ENCODE measurements around the gene CCER1.

CCER1 gene

DNA sequence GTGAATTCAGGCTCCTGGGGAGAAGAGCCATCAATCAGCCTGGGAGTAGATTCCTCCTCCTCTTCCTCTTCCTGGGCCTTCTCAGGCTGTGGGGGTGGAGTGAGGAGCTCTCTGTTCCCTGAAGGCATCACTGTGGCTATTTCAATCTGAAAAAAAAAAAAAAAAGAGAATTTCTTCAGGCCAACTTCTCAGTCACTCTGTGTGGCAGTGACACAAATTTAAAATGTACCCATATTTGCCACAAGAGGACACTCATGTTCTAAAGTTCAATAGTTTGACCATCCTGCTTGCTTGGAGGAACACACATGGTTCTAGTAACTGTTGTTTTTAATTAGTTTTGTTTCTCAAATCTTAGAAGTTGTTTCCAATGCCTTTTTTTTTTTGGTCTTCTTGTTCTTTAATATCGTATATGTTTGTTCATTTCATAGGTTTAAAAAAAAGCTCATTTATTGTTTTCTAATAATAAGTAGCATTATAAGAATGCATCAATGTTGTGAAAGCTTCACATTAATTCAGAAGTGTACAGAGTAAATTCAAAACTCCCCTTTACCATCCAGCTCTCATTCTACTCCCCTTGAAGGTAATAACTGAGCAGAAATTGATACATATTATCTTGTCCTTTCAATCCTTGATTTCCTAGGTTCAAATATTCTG is 23.3 kb upstream of the CCER1 start:
- Mint-ChIP-seq H3K9me3 (no peaks in the 10 kb centered on the region), H3K36me3 (ENCODE audit: low read depth) (no peaks in the 10 kb centered on the region), H3K27ac (no peak overlapping the region), H3K4me3 (no peak overlapping the region), H3K27me3 (peaks cover 9% of the 10 kb centered on the region), H3K4me1 (ENCODE audit: low read depth) (no peaks in the 10 kb centered on the region)

DNA sequence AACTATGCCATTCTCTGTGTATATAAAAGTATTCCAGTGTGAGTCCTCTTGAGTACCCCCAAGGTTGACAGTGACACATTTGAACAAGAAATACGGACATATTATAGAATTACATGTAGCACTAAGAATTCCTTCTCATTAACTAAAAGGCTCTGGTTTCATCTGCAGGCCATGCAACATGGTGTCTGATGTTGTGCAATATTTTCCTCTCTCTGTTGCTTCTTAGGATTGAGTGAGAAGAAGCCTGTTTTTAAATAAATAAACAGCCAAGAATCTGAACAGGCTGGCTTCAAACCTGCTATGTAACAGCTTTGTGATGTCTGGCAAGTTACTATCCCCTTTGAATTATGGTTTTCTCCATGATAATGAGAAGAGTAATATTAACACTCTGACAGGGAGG is 22.2 kb upstream of the CCER1 start:
- no peak overlapping the region for H3K4me3 Mint-ChIP-seq
- H3K9me3 Mint-ChIP-seq: no peaks in the 10 kb centered on the region
- H3K36me3 Mint-ChIP-seq (ENCODE audit: low read depth): no peaks in the 10 kb centered on the region
- no peak overlapping the region for H3K27ac Mint-ChIP-seq
- H3K27me3 Mint-ChIP-seq: peaks cover 9% of the 10 kb centered on the region
- no peaks in the 10 kb centered on the region for H3K4me1 Mint-ChIP-seq (ENCODE audit: low read depth)

GRCh38 chr12:90974286-90974685 is 19.3 kb upstream of the CCER1 start:
- no peak overlapping the region for H3K27ac Mint-ChIP-seq
- H3K4me1 Mint-ChIP-seq (ENCODE audit: low read depth): no peaks in the 10 kb centered on the region
- H3K9me3 Mint-ChIP-seq: no peaks in the 10 kb centered on the region
- H3K4me3 Mint-ChIP-seq: no peak overlapping the region
- peaks cover 16% of the 10 kb centered on the region for H3K27me3 Mint-ChIP-seq
- H3K36me3 Mint-ChIP-seq (ENCODE audit: low read depth): no peaks in the 10 kb centered on the region

DNA sequence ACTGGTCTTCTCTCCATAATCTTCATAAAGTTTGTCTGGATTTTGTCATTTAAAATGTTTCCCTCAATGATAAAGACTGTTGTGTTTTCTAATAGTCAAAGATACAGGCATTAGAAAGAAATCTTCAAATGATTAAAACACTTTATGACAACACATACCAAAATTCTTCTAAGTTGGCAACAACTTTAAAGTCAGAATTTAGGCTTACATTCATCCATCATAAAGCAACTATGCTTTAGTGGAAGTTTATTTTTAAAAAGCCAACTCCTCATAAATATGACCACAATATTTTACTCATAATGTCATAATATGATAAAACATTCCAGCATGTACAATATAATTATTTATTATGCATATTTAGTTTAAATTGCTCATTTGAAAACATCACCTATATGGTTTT is 17.2 kb upstream of the CCER1 start:
- no peaks in the 10 kb centered on the region for H3K36me3 Mint-ChIP-seq (ENCODE audit: low read depth)
- H3K4me1 Mint-ChIP-seq (ENCODE audit: low read depth): no peaks in the 10 kb centered on the region
- no peak overlapping the region for H3K4me3 Mint-ChIP-seq
- H3K9me3 Mint-ChIP-seq: no peaks in the 10 kb centered on the region
- H3K27ac Mint-ChIP-seq: no peak overlapping the region
- peaks cover 20% of the 10 kb centered on the region for H3K27me3 Mint-ChIP-seq

GRCh38 chr12:90970911-90971310 is 15.9 kb upstream of the CCER1 start:
- Mint-ChIP-seq H3K36me3 (ENCODE audit: low read depth) (no peaks in the 10 kb centered on the region), H3K27ac (no peak overlapping the region), H3K4me1 (ENCODE audit: low read depth) (no peaks in the 10 kb centered on the region)

DNA sequence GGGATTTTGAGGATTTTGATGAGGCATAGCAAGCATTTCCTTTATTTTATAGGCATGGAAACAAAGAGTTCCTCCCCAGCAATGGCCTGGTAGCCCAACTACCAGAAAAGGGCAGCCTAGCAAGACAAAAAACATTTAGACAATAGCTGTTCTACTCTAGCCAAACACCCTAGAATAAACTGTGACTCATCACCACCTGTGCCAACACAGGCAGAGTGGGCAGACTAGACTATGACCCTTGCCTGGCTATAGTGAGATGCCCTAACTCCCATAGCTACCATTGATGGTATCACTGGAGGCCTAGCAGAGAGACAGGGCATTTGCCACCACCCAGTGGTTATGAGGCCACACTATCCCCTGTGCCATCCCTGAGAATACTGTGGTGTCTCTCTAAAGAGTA is 15.5 kb upstream of the CCER1 start:
- Mint-ChIP-seq H3K4me1 (ENCODE audit: low read depth) (no peaks in the 10 kb centered on the region), H3K4me3 (no peak overlapping the region), H3K9me3 (no peaks in the 10 kb centered on the region), H3K27me3 (peaks cover 20% of the 10 kb centered on the region), H3K27ac (no peak overlapping the region), H3K36me3 (ENCODE audit: low read depth) (no peaks in the 10 kb centered on the region)

More at GRCh38 chr12:90970911-90971310, 15.9 kb upstream of the CCER1 start:
- no peaks in the 10 kb centered on the region for H3K9me3 Mint-ChIP-seq
- peaks cover 20% of the 10 kb centered on the region for H3K27me3 Mint-ChIP-seq
- no peak overlapping the region for H3K4me3 Mint-ChIP-seq

DNA sequence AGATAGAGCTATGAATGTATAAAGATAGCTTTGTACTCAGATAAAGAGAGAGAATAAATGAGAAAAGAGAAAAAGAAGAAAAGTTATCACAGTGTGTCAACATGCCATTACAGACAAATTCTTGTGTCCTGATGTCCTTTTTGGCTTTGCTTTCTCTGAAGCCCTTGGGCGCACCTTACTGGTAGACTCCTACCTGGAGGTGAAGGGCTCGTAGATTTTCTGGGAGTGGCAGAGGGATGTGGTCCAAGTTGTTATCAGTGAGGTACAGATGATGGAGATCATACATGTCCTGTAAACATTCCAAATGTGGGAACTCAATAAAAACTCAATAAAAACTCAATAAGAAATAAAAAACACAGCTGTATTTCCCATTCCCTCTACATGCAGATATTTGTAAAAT is 14.9 kb upstream of the CCER1 start:
- peaks cover 20% of the 10 kb centered on the region for H3K27me3 Mint-ChIP-seq
- no peak overlapping the region for H3K4me3 Mint-ChIP-seq
- no peaks in the 10 kb centered on the region for H3K4me1 Mint-ChIP-seq (ENCODE audit: low read depth)
- no peaks in the 10 kb centered on the region for H3K36me3 Mint-ChIP-seq (ENCODE audit: low read depth)
- no peak overlapping the region for H3K27ac Mint-ChIP-seq
- H3K9me3 Mint-ChIP-seq: no peaks in the 10 kb centered on the region

DNA sequence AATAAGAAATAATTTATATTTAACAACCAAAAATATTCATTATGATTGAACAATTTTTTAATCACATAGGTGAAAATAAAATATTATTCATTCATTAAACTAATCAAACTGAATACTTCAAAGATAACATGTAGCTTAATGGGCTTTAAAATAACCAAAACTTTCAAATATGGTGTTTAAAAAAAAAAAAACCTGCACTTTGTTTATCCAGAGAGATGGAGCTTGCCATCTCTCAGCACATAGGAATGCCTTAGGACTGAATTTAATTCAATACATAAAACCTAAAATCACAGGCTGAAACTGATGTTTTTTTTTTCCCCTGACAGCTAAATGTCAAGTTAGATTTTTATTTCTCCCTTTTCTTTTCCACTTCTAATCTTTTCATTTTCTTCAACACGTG is 14.4 kb upstream of the CCER1 start:
- Mint-ChIP-seq H3K4me3 (no peak overlapping the region), H3K27me3 (peaks cover 17% of the 10 kb centered on the region), H3K9me3 (no peaks in the 10 kb centered on the region)

GRCh38 chr12:90965204-90965603 is 10.2 kb upstream of the CCER1 start:
- Mint-ChIP-seq H3K9me3 (no peaks in the 10 kb centered on the region), H3K4me1 (ENCODE audit: low read depth) (no peaks in the 10 kb centered on the region), H3K36me3 (ENCODE audit: low read depth) (no peaks in the 10 kb centered on the region), H3K4me3 (no peak overlapping the region), H3K27me3 (peaks cover 11% of the 10 kb centered on the region), H3K27ac (no peak overlapping the region)

More for the DNA sequence above, 14.4 kb upstream of the CCER1 start:
- Mint-ChIP-seq H3K27ac (no peak overlapping the region), H3K4me1 (ENCODE audit: low read depth) (no peaks in the 10 kb centered on the region), H3K36me3 (ENCODE audit: low read depth) (no peaks in the 10 kb centered on the region)

DNA sequence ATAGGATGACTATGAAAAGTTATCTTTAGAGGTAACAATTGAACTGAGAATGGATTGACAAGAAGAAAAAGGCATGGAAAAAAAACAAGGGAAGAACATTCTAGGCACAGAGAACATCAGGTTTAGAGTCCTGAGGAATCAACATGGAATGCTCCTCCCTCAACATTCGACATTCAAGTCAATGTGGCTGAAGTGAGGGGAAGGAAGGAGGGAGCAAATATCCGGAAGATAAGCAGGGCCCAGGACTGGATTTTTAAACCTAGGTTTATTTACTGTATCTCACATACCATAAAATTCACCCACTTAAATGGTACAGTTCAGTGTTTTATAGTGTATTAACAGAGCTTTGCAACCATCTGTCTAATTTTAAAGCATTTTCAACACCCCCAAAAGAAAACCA is 9.6 kb upstream of the CCER1 start:
- H3K36me3 Mint-ChIP-seq (ENCODE audit: low read depth): no peaks in the 10 kb centered on the region

GRCh38 chr12:90963946-90964345 is 9.0 kb upstream of the CCER1 start:
- no peaks in the 10 kb centered on the region for H3K36me3 Mint-ChIP-seq (ENCODE audit: low read depth)
- H3K9me3 Mint-ChIP-seq: no peaks in the 10 kb centered on the region

More for the DNA sequence above, 9.6 kb upstream of the CCER1 start:
- no peaks in the 10 kb centered on the region for H3K9me3 Mint-ChIP-seq
- no peak overlapping the region for H3K4me3 Mint-ChIP-seq
- no peaks in the 10 kb centered on the region for H3K4me1 Mint-ChIP-seq (ENCODE audit: low read depth)
- peaks cover 7% of the 10 kb centered on the region for H3K27me3 Mint-ChIP-seq
- H3K27ac Mint-ChIP-seq: no peak overlapping the region

GRCh38 chr12:90961154-90961553 is 6.2 kb upstream of the CCER1 start:
- Mint-ChIP-seq H3K27me3 (no peaks in the 10 kb centered on the region), H3K4me1 (ENCODE audit: low read depth) (no peaks in the 10 kb centered on the region), H3K27ac (no peak overlapping the region), H3K4me3 (no peak overlapping the region), H3K36me3 (ENCODE audit: low read depth) (no peaks in the 10 kb centered on the region), H3K9me3 (no peaks in the 10 kb centered on the region)

More at GRCh38 chr12:90963946-90964345, 9.0 kb upstream of the CCER1 start:
- no peaks in the 10 kb centered on the region for H3K4me1 Mint-ChIP-seq (ENCODE audit: low read depth)
- peaks cover 4% of the 10 kb centered on the region for H3K27me3 Mint-ChIP-seq
- H3K27ac Mint-ChIP-seq: no peak overlapping the region
- no peak overlapping the region for H3K4me3 Mint-ChIP-seq

DNA sequence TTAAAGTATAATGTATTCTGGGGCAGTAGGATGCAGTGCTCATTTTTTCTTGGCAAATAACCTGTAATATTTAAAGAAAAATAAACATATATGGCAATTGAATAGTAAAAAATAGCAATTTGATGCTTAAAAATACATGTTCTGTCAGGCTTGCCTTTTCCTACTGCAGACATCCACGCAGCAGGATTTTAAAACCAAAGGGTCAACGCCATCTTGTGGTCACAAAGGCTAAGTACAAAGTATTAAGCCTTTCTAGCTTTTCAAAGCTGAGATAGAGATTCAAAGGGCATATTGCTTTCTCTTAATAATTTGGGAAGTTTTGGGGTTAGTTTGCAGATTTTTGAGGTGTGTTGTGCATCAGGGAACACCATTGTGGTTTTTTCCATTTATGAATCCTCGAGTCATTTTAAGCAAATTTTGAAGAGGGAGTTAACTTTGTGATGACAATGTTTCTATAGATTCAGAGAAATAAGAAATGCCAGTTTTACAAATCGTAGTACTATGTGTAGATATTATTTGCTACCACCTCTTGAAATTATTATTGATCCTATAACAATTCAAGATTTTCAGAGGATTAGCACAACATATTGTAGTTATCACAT is 4.7 kb upstream of the CCER1 start:
- Mint-ChIP-seq H3K4me1 (ENCODE audit: low read depth) (no peaks in the 10 kb centered on the region), H3K9me3 (no peaks in the 10 kb centered on the region), H3K27me3 (no peaks in the 10 kb centered on the region), H3K4me3 (no peak overlapping the region), H3K27ac (no peak overlapping the region), H3K36me3 (ENCODE audit: low read depth) (no peaks in the 10 kb centered on the region)

DNA sequence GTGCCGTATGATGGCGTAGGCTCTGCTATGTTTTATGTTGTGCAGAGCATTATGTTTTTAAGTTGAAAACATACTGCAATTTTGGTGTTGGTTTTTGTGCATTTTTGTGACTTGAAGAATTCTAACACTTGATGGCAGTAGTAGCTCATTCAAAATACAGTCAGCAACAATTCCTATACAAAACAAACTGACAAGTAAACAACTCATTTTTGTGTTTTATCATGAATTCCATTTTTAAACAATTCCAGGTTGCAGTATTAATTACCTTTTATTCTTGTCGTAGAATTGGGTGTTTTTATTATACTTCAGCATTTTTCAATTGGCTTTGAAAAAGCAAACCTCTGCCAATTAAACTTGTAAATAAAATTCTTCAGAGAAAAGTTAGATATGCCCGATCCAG is 4.1 kb upstream of the CCER1 start:
- Mint-ChIP-seq H3K4me3 (no peak overlapping the region), H3K4me1 (ENCODE audit: low read depth) (no peaks in the 10 kb centered on the region), H3K9me3 (no peaks in the 10 kb centered on the region), H3K36me3 (ENCODE audit: low read depth) (no peaks in the 10 kb centered on the region), H3K27ac (no peak overlapping the region), H3K27me3 (no peaks in the 10 kb centered on the region)

DNA sequence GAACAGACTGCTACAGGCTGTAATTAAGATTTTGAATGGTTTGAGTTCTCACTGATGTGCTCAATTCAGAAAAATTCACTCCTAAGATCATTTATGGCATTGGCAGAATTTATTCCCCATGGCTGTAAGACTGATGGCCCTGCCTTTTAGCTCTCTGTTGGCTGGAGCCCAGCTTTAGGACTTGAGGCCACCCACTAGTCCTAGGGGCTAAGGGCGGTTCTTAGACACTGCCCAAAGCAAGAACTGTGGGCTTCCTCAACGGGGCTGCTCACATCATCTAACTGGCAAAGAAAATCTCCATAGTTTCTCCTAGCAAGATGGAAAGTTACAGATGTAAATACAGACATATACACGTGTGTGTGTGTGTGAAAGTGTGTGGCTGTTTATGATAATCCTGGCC is 3.4 kb upstream of the CCER1 start:
- H3K9me3 Mint-ChIP-seq: no peaks in the 10 kb centered on the region
- H3K36me3 Mint-ChIP-seq (ENCODE audit: low read depth): no peaks in the 10 kb centered on the region
- no peak overlapping the region for H3K4me3 Mint-ChIP-seq

GRCh38 chr12:90954428-90954827 is 548 bp downstream of the CCER1 start:
- no peaks in the 10 kb centered on the region for H3K9me3 Mint-ChIP-seq
- H3K4me1 Mint-ChIP-seq (ENCODE audit: low read depth): no peaks in the 10 kb centered on the region
- H3K36me3 Mint-ChIP-seq (ENCODE audit: low read depth): no peaks in the 10 kb centered on the region

More for the DNA sequence above, 3.4 kb upstream of the CCER1 start:
- Mint-ChIP-seq H3K4me1 (ENCODE audit: low read depth) (no peaks in the 10 kb centered on the region), H3K27me3 (peaks cover 4% of the 10 kb centered on the region), H3K27ac (no peak overlapping the region)

More at GRCh38 chr12:90954428-90954827, 548 bp downstream of the CCER1 start:
- Mint-ChIP-seq H3K27me3 (peaks cover 4% of the 10 kb centered on the region), H3K27ac (no peak overlapping the region), H3K4me3 (no peak overlapping the region)
